K562 (cell line): ENCODE results near the gene ALKBH2. TPM values are rescaled to one million over a fixed set of nuclear protein-coding genes. Genes with fewer than 3 reads are reported as not detected.

Experiments
- ATAC-seq: fragments of 200-7000 bp; cut with Tn5 transposase; 3 replicates; pipeline ENCODE4 v1.9.1; 2020; ENCODE audit warnings: moderate library complexity
- BruUV-seq: library from RNA; stranded (reverse); fragments of 400-500 nt; replicated peaks from 2 replicates; lab custom pipeline; 2021; lab: Mats Ljungman, UMichigan
- CTCF ChIA-PET: fragments of 300-600 bp; formaldehyde crosslinking; extraction: SDS; loops from one replicate; lab custom pipeline; 2021; ENCODE audit warnings: low intra/inter-chr PET ratio; lab: Yijun Ruan, JAX
- POLR2A ChIA-PET: fragments of 300-600, 350-650 bp; sonication (Branson Sonifier 250); formaldehyde crosslinking; extraction: SDS; loops from one replicate; lab custom pipeline; 2021; ENCODE audit warnings: antibody characterized with exemption, inconsistent platforms; lab: Yijun Ruan, JAX
- DNase-seq, 4 experiments: peaks; one replicate each; pipeline versions ENCODE4 v3.0.0 to v3.0.0-alpha.2; 2011 to 2018; ENCODE audit warnings: low spot score in 3 of 4, mixed read lengths in 3 of 4; ENCODE audit errors: extremely low read depth in 1 of 4
- FAIRE-seq: peaks from 2 replicates; lab custom pipeline; 2011; peaks lifted over from hg19 to GRCh38; lab: Jason Lieb, UNC
- H2AFZ ChIP-seq: 2 replicates; pipeline ENCODE4 v1.6.0; 2011; ENCODE audit warnings: low read depth, low read length, control low read depth, inconsistent platforms
- H3K27ac ChIP-seq: fragments of 200-600 bp; 3 replicates; pipeline ENCODE4 v1.8.0; 2011; ENCODE audit warnings: low read depth, mild to moderate bottlenecking, control low read depth, inconsistent platforms, low read length, moderate library complexity, mixed read lengths; ENCODE audit errors: extremely low read depth
- H3K27me3 ChIP-seq, 2 experiments: fragments of 300-600 bp in 1 of 2; 2 replicates in 1 of 2; 3 replicates in 1 of 2; pipeline versions ENCODE4 v1.6.0 to v1.8.0; 2011; ENCODE audit warnings: inconsistent platforms in 2 of 2, low read length in 2 of 2, mild to moderate bottlenecking in 1 of 2, mixed read lengths in 1 of 2, moderate library complexity in 1 of 2; ENCODE audit not compliant: control insufficient read depth in 2 of 2, insufficient read depth in 2 of 2
- H3K36me3 ChIP-seq: fragments of 300-600 bp; 3 replicates; pipeline ENCODE4 v1.8.0; 2011; ENCODE audit warnings: mild to moderate bottlenecking, low read length, inconsistent platforms; ENCODE audit not compliant: control insufficient read depth, insufficient read depth
- H3K4me1 ChIP-seq, 2 experiments: fragments of 200-600 bp in 1 of 2; replicated peaks in 1 of 2; 2 replicates in 1 of 2; 3 replicates in 1 of 2; pipeline versions ENCODE4 v1.5.1 to v1.8.0; 2011; ENCODE audit warnings: inconsistent platforms in 2 of 2, low read length in 2 of 2, mild to moderate bottlenecking in 1 of 2, mixed read lengths in 1 of 2, moderate library complexity in 1 of 2; ENCODE audit not compliant: control insufficient read depth in 2 of 2, insufficient read depth in 2 of 2
- H3K4me2 ChIP-seq: 2 replicates; pipeline ENCODE4 v1.6.1; 2011; ENCODE audit warnings: low read length, control low read depth, inconsistent platforms, mixed read lengths; ENCODE audit not compliant: insufficient read depth
- H3K4me3 ChIP-seq: fragments of 200-600 bp; sonication (generic), shearing (Covaris generic); 2 replicates; pipeline ENCODE4 v1.5.1; 2016; ENCODE audit warnings: control low read depth, inconsistent platforms
- H3K79me2 ChIP-seq: fragments of 200-600 bp; 3 replicates; pipeline ENCODE4 v1.8.0; 2011; ENCODE audit warnings: low read length, inconsistent platforms; ENCODE audit not compliant: control insufficient read depth, insufficient read depth
- H3K9ac ChIP-seq, 2 experiments: 2 replicates each; pipeline versions ENCODE4 v1.6.0 to v1.6.1; 2011; ENCODE audit warnings: low read depth in 2 of 2, low read length in 2 of 2, control low read depth in 1 of 2, inconsistent platforms in 1 of 2, mild to moderate bottlenecking in 1 of 2, mixed read lengths in 1 of 2; ENCODE audit not compliant: insufficient read depth in 1 of 2
- H3K9me1 ChIP-seq: one replicate; pipeline ENCODE4 v1.6.0; 2011; ENCODE audit warnings: inconsistent platforms, mild to moderate bottlenecking, low read length, moderate library complexity; ENCODE audit not compliant: control insufficient read depth, insufficient read depth
- H3K9me3 ChIP-seq: replicated peaks from 2 replicates; pipeline ENCODE4 v1.5.1; 2011; ENCODE audit warnings: low read depth, low read length, inconsistent platforms; ENCODE audit not compliant: control insufficient read depth, insufficient read depth
- H4K20me1 ChIP-seq: replicated peaks from 2 replicates; pipeline ENCODE4 v1.6.1; 2011; ENCODE audit warnings: low read length, inconsistent platforms, mixed read lengths; ENCODE audit not compliant: control insufficient read depth, insufficient read depth
- ASH1L ChIP-seq: fragments of 450-650 bp; IDR thresholded peaks from 2 replicates; pipeline ENCODE4 v1.6.1; 2018; ENCODE audit warnings: borderline replicate concordance, mild to moderate bottlenecking, low read depth; ENCODE audit not compliant: partially characterized antibody
- BRD4 ChIP-seq: fragments of 200-600 bp; sonication (generic); IDR thresholded peaks from 2 replicates; pipeline ENCODE4 v1.6.1; 2017; ENCODE audit warnings: inconsistent platforms
- BRF1 ChIP-seq: IDR thresholded peaks from 3 replicates; pipeline ENCODE4 v1.6.1; 2011; ENCODE audit warnings: borderline replicate concordance, mild to moderate bottlenecking; ENCODE audit not compliant: insufficient read length; ENCODE audit errors: extremely low read depth
- GABPB1 ChIP-seq: sonication (generic); formaldehyde crosslinking; IDR thresholded peaks from 2 replicates; pipeline ENCODE4 v1.8.0; 2022; ENCODE audit warnings: mild to moderate bottlenecking, missing genetic modification reagents
- HNRNPLL ChIP-seq: fragments of 200-400 bp; formaldehyde crosslinking; IDR thresholded peaks from 2 replicates; pipeline ENCODE4 v1.6.1; 2017; ENCODE audit warnings: low read length, low read depth, mild to moderate bottlenecking; ENCODE audit not compliant: poor library complexity, severe bottlenecking
- RBFOX2 ChIP-seq: fragments of 200-400 bp; formaldehyde crosslinking; IDR thresholded peaks from 2 replicates; pipeline ENCODE4 v1.6.1; 2017; ENCODE audit warnings: low read depth, mild to moderate bottlenecking, low read length, moderate library complexity
- RNF219 ChIP-seq: fragments of 250-450 bp; sonication (Bioruptor Pico); IDR thresholded peaks from 2 replicates; pipeline ENCODE4 v1.5.0; 2022; ENCODE audit warnings: mild to moderate bottlenecking
- SMARCC2 ChIP-seq: fragments of 450-650 bp; IDR thresholded peaks from 2 replicates; pipeline ENCODE4 v1.6.1; 2017; ENCODE audit warnings: antibody characterized with exemption, moderate library complexity, mild to moderate bottlenecking, low read depth
- SNRNP70 ChIP-seq: fragments of 200-400 bp; formaldehyde crosslinking; optimal IDR thresholded peaks from 2 replicates; pipeline ENCODE3; 2017; ENCODE audit warnings: low read depth, low read length
- SREBF2 ChIP-seq: sonication (generic); formaldehyde crosslinking; IDR thresholded peaks from 2 replicates; pipeline ENCODE4 v1.4.0; 2020; ENCODE audit warnings: mild to moderate bottlenecking, missing genetic modification reagents
- STAG1 ChIP-seq: sonication (generic); formaldehyde crosslinking; IDR thresholded peaks from 2 replicates; pipeline ENCODE4 v1.5.0; 2020; ENCODE audit warnings: missing genetic modification reagents, borderline replicate concordance
- TRIM25 ChIP-seq: fragments of 450-650 bp; IDR thresholded peaks from 2 replicates; pipeline ENCODE4 v1.7.0; 2016; ENCODE audit warnings: borderline replicate concordance
- ZBTB12 ChIP-seq: fragments of 250-450 bp; sonication (Bioruptor Pico); IDR thresholded peaks from 2 replicates; pipeline ENCODE4 v1.4.0; 2020
- ZC3H11A ChIP-seq: IDR thresholded peaks from 2 replicates; pipeline ENCODE4 v1.6.1; 2012; ENCODE audit warnings: low read depth, low read length, improper control_type of control experiment
- ZNF324 ChIP-seq: fragments of 250-450 bp; sonication (Bioruptor Pico); IDR thresholded peaks from 2 replicates; pipeline ENCODE4 v1.4.0; 2020; ENCODE audit warnings: mild to moderate bottlenecking
- ZNF644 ChIP-seq: fragments of 200-800 bp; sonication (Bioruptor generic); IDR thresholded peaks from 2 replicates; pipeline ENCODE4 v1.6.1; 2016; ENCODE audit warnings: low read depth, missing genetic modification characterization, missing compliant biosample characterization
- ZNF75A ChIP-seq: fragments of 450-650 bp; formaldehyde crosslinking; IDR thresholded peaks from 2 replicates; pipeline ENCODE4 v1.4.0; 2020; ENCODE audit warnings: mild to moderate bottlenecking
- ZNF830 ChIP-seq: fragments of 250-450 bp; sonication (Bioruptor Pico); IDR thresholded peaks from 2 replicates; pipeline ENCODE4 v1.5.0; 2021; ENCODE audit warnings: mild to moderate bottlenecking
- whole genome bisulfite sequencing: fragments of 100-300 bp; shearing (Covaris generic); methylation state at CpG from one replicate; pipeline ENCODE4 v1.1.6; 2016; ENCODE audit warnings: low coverage, mixed read lengths; ENCODE audit not compliant: insufficient coverage; ENCODE audit errors: missing lambda C conversion rate; 5-methylcytosine and 5-hydroxymethylcytosine counted together
- in situ Hi-C: fragments of 300-500 bp; cut with MboI; formaldehyde crosslinking; loops from 4 replicates; pipeline ENCODE4 v1.15.0; 2018; ENCODE audit warnings: inconsistent platforms, mixed read lengths
- intact Hi-C: fragments of 100-400 bp; cut with micrococcal nuclease; formaldehyde crosslinking; loops from 2 replicates; pipeline ENCODE4 v1.14.2; 2022
- polyA plus RNA-seq, 8 experiments: library from polyadenylated mRNA; depleted of rRNA in 4 of 8; stranded (reverse) in 5 of 8; unstranded in 3 of 8; fragments of >200 nt; fragmentation: Nextera tagmentation in 2 of 8; fragmentation: Illumina TruSeq in 1 of 8; extraction: Ambion mirVana in 2 of 8; extraction: Trizol in 1 of 8; gene quantifications; 2 replicates each; pipeline versions ENCODE4 v1.2.1 to v1.2.3, GENCODE V29; 2011 to 2014; ENCODE audit warnings: inconsistent platforms in 1 of 8, missing spikeins in 1 of 8
- total RNA-seq, 7 experiments: library from RNA; depleted of rRNA in 6 of 7; stranded (reverse); fragments of >200 nt in 6 of 7; fragmentation: Illumina TruSeq in 2 of 7; extraction: Trizol in 2 of 7; gene quantifications; 2 replicates each; pipeline versions ENCODE4 v1.2.1 to v1.2.3, GENCODE V29; 2011 to 2021; ENCODE audit warnings: low replicate concordance in 1 of 7

Gene ALKBH2
- total and polyA plus RNA-seq, 9 of the 15 experiments (the other 6 are each of a cell fraction or from before 2014, with no cell fraction given) = 5.9 to 56.1 (median 41.9) TPM

- Histone ChIP-seq H3K79me2 (no peaks in the 10 kb centered on the region), H3K27me3 (no peaks in the 10 kb centered on the region), H2AFZ (no peak within 1 kb of the TSS), H3K9me3 (no peaks in the 10 kb centered on the region), H3K27ac (no peak within 1 kb of the TSS), H4K20me1 (no peaks in the 10 kb centered on the region), H3K4me3 (no peak within 1 kb of the TSS), H3K4me1 (peaks cover 3 to 13% of the 10 kb centered on the region in 2 experiments), H3K9me1 (no peaks in the 10 kb centered on the region), H3K36me3 (no peaks in the 10 kb centered on the region), H3K9ac (no peak within 1 kb of the TSS), H3K4me2 (no peak within 1 kb of the TSS)
- in situ Hi-C loops (loop anchor here (10.0 kb wide), 1 partner anchor 269 kb away; no protein-coding TSS in a partner anchor), intact Hi-C loops (no loop called here)
- POLR2A ChIA-PET = interaction anchor here (0.7 to 1.0 kb wide), 3 partner anchors 17 to 281 kb away, joined by 3 to 4 read pairs (median 3); no protein-coding TSS in a partner anchor
- no peak for ATAC-seq
- FAIRE-seq = no peak
- WGBS = 47% methylated on average over 14 of the region's 14 CpGs
- DNase-seq = no peak
- no TSS peak for BruUV-seq
- CTCF ChIA-PET = no interaction called here
- TF ChIP-seq RNF219 = no peak
- no peak for TF ChIP-seq TRIM25
- TF ChIP-seq BRD4 = no peak
- TF ChIP-seq ZNF324 (CRISPR knock-in tag) = no peak
- TF ChIP-seq ZNF75A (CRISPR knock-in tag) = no peak
- TF ChIP-seq GABPB1 (CRISPR knock-in tag) = no peak
- no peak for TF ChIP-seq SNRNP70
- TF ChIP-seq RBFOX2 = no peak
- TF ChIP-seq HNRNPLL = no peak
- TF ChIP-seq ZNF644 (tag) = no peak
- no peak for TF ChIP-seq STAG1 (CRISPR knock-in tag)
- no peak for TF ChIP-seq ZBTB12 (CRISPR knock-in tag)
- no peak for TF ChIP-seq SREBF2 (CRISPR knock-in tag)
- TF ChIP-seq ZNF830 = no peak
- TF ChIP-seq ZC3H11A = no peak
- TF ChIP-seq ASH1L = no peak
- TF ChIP-seq SMARCC2 = no peak
- TF ChIP-seq BRF1 = no peak
Observed at GRCh38 chr12:109115758-109116610, 22.7 kb upstream of the ALKBH2 start, which contains the start of gene ACACB. Gene ACACB (plus strand): TSS chr12:109116587. CDS start chr12:109139406, 22,819 bp downstream.
